GM19193 (cell line): ENCODE data around the gene CACNA1E.

ENCODE experiments used
- POLR2A ChIP-seq: IDR thresholded peaks from 4 replicates; pipeline ENCODE4 v1.6.1; 2011; ENCODE audit not compliant: insufficient read depth, insufficient read length; ENCODE audit errors: extremely low read depth

CACNA1E gene

GRCh38 chr1:181821701-181822100, 338.4 kb downstream of the CACNA1E start:
- TF ChIP-seq POLR2A, result no peak

GRCh38 chr1:181846001-181846645, 362.8 kb downstream of the CACNA1E start:
- no peak for TF ChIP-seq POLR2A

- TF ChIP-seq POLR2A, result no peak
Observed at GRCh38 chr1:181846681-181847080, 363.4 kb downstream of the CACNA1E start.

GRCh38 chr1:181849071-181849470, 365.8 kb downstream of the CACNA1E start:
- TF ChIP-seq POLR2A, result no peak

GRCh38 chr1:181855380-181855779, 372.1 kb downstream of the CACNA1E start:
- TF ChIP-seq POLR2A, result no peak
